ENCODE measurements around the gene TYMS.

DNA sequence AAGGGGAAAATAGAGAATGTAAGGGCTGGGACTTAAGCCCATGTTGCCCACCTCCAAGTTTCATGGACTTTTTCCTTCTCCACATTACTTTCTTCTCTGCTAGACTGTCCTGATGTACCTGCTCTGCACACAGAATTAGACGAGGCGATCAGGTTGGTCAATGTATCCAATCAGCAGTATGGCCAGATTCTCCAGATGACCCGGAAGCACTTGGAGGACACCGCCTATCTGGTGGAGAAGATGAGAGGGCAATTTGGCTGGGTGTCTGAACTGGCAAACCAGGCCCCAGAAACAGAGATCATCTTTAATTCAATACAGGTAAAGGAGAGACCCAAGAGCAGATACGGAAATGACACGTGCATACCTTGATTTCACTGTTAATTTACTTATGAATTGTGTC is 16.2 kb upstream of the TYMS start:
- TF ChIP-seq TCF7L2 (IDR thresholded peaks at IDR 0.05; ENCODE audit: low read depth, low read length) (no peak), SIN3A (IDR thresholded peaks at IDR 0.05; ENCODE audit: borderline replicate concordance, insufficient read depth, low read depth, low read length) (no peak)

All from Panc1 (cell line).